AG04449 (cell line): ENCODE measurements around the gene HPSE2.

Experiments used
- CTCF ChIA-PET: fragments of 350-600 bp; formaldehyde crosslinking; extraction: SDS; loops from one replicate; lab custom pipeline; 2021; ENCODE audit warnings: antibody characterized with exemption; lab: Yijun Ruan, JAX
- POLR2A ChIA-PET: fragments of 400-600, 350-600 bp; formaldehyde crosslinking; extraction: SDS; loops from one replicate; lab custom pipeline; 2020; ENCODE audit warnings: antibody characterized with exemption, inconsistent platforms; lab: Yijun Ruan, JAX
- DNase-seq: peaks from one replicate; pipeline ENCODE4 v3.0.0-alpha.2; 2010; ENCODE audit warnings: low read depth, low spot score
- H3K4me3 ChIP-seq: 2 replicates; pipeline ENCODE4 v1.5.1; 2011; ENCODE audit warnings: low read depth, mild to moderate bottlenecking, control low read depth, low read length
- TF ChIP-seq, protein P1 (sequence below): IDR thresholded peaks from one replicate; pipeline ENCODE4 v1.5.1; 2011; ENCODE audit warnings: mild to moderate bottlenecking, moderate library complexity, low read length, control low read depth, inconsistent platforms; ENCODE audit not compliant: insufficient read depth; ENCODE audit errors: missing control alignments

The HPSE2 gene

DNA sequence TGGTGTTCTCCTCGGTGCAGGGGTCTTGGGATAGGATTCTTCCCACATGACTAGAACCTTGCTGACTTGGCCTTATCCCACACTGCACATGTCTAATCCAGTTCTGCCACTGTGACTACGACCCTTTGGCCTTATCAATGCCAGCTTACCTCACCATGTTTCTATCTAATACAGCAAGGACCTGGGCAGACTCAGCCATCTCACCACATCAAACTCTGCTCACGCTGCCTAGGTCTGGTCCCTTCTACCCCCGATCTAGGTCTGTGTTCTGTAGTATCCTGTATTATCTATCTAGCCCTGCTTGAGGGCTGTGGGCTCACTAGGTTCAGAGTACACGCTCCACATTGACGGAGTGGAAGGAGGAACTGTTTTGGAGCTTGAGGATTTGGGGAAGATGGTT is 282.4 kb downstream of the HPSE2 start:
- ChIA-PET CTCF (no interaction called here), POLR2A (no interaction called here)
- TF ChIP-seq, protein P1, sequence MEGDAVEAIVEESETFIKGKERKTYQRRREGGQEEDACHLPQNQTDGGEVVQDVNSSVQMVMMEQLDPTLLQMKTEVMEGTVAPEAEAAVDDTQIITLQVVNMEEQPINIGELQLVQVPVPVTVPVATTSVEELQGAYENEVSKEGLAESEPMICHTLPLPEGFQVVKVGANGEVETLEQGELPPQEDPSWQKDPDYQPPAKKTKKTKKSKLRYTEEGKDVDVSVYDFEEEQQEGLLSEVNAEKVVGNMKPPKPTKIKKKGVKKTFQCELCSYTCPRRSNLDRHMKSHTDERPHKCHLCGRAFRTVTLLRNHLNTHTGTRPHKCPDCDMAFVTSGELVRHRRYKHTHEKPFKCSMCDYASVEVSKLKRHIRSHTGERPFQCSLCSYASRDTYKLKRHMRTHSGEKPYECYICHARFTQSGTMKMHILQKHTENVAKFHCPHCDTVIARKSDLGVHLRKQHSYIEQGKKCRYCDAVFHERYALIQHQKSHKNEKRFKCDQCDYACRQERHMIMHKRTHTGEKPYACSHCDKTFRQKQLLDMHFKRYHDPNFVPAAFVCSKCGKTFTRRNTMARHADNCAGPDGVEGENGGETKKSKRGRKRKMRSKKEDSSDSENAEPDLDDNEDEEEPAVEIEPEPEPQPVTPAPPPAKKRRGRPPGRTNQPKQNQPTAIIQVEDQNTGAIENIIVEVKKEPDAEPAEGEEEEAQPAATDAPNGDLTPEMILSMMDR = no peak
- DNase-seq = no peak
- H3K4me3 ChIP-seq = no peak overlapping the region

DNA sequence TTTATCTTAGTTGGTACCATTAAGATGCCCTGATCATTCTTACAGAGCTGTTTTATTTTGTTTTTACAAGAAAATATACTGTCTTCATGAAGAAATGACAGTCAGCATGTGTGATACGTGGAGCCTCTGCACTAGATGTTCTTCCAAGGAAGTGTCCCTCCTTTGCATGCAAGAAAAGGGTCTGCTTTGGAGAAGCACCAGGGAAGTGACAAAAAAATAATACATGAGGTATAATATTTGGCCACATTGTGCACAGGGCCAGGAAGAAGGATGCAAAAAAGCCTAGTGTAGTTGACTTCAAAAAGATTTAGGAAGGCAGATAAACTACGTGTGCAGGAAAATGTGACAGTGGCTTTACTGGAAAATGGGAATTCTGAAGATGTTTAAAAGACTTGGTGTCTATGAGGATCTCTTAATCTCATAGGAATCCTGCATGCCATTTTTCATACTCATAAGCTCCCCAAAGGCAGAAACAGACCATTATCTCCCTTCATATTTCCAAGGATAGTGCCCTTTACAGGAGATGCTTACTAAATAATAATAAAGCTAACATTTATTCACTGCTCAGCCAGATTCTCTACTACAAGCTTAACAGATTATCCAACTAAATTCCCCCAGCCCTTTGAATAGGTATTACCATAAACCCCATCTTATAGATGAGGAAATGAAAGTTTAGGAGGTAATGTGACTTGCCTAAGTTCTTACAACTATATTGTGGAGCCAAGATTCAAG is 284.2 kb downstream of the HPSE2 start:
- DNase-seq = no peak
- CTCF ChIA-PET = no interaction called here
- H3K4me3 ChIP-seq = no peak overlapping the region
- TF ChIP-seq, protein P1 = no peak
- POLR2A ChIA-PET = no interaction called here

DNA sequence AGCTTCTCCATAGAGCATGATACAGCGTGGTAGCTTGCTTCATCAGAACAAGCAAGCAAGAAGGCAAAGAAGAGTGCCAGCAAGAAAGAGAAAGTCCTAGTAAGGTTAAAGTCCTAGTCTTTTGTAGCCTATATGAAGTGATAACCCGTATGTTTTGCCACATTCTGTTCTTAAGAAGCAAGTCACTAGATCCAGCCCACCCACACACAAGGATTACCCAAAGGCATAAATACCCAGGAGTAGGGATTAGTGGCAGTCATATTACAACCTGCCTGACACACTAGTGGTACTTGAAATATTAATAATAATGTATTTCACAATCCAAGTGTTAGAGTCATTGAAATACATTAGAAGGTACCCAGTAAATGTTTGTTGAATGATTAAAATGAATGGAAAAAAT is 285.5 kb downstream of the HPSE2 start:
- no peak overlapping the region for H3K4me3 ChIP-seq
- TF ChIP-seq, protein P1 = no peak
- ChIA-PET POLR2A (no interaction called here), CTCF (no interaction called here)
- no peak for DNase-seq

DNA sequence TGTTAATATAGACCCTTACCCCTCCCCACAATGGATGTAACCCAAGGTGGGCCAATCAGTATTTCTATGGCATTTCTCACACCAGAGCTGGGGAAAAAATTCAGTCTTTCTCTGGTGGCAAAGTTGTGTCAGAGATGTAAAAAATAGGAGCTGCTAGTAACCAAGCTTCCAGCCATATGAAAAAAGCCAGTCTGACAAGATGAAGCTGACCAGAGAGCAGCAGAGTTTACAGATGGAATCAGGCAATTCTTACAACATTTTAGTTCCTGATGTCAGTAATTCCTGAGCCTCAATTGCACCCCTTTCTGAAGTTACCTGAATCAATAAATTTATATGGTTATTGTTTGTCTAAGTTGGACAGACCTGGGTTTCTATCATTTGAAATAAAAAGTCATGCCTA is 286.3 kb downstream of the HPSE2 start:
- CTCF ChIA-PET = no interaction called here

DNA sequence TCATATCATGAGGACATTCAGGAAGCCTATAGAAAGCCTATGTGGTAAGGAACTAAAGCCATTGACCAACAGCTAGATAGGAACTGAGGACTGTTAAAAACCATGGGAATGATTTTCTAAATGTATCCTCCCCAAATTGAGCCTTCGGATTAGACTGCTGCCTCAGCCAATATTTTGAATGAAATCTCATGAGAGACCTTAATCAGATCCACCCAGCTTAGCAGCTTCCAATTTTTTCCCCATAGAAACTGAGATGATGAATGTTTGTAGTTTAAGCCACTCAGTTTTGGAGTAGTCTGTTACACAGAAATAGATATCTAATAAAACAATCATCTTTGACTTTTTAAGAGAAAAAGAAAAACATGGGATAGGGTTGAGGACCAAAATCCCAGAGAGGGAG is 292.0 kb downstream of the HPSE2 start:
- DNase-seq = no peak

More for the DNA sequence above, 286.3 kb downstream of the HPSE2 start:
- POLR2A ChIA-PET = no interaction called here
- TF ChIP-seq, protein P1 = no peak
- H3K4me3 ChIP-seq = no peak overlapping the region
- no peak for DNase-seq

DNA sequence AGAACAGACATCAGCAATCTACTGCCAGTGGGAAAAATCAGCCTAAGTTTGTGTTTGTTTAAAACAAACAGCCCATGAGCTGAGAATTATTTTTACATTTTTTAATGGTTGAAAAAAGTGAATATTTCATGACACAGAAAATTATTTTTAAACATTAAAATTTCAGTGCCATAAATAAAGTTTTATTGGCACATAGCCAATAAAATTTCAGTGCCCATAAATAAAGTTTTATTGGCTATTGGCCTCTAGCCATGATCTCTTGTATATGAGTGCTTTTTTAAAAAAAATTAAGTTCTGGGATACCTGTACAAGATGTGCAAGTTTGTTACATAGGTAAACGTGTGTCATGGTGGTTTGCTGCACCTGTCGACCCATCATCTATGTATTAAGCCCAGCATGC is 305.9 kb downstream of the HPSE2 start:
- TF ChIP-seq, protein P1 = no peak
- ChIA-PET POLR2A (no interaction called here), CTCF (no interaction called here)
- H3K4me3 ChIP-seq = no peak overlapping the region
- DNase-seq = no peak

More for the DNA sequence above, 292.0 kb downstream of the HPSE2 start:
- TF ChIP-seq, protein P1 = no peak
- POLR2A ChIA-PET = no interaction called here
- CTCF ChIA-PET = no interaction called here
- no peak overlapping the region for H3K4me3 ChIP-seq
